ENCODE data around the gene PDE7B. TPM values are rescaled to one million over a fixed set of nuclear protein-coding genes. Genes with fewer than 3 reads are reported as not detected.
"Not testable (repeated sequence)": the region's sequence is repeated elsewhere in the genome, so short reads cannot be mapped to it uniquely, and the experiment has no call there.

Gene PDE7B
- polyA plus RNA-seq, 3 donors from 2014 or later = 0.14 TPM; not detected in 2

GRCh38 chr6:136134751-136135150 is 283.2 kb downstream of the PDE7B start:
- no peaks in the 10 kb centered on the region for H3K4me1 Mint-ChIP-seq
- H3K27ac Mint-ChIP-seq = no peak overlapping the region
- peaks cover 0 to 2% (median 0%) of the 10 kb centered on the region in 6 donors for H3K9me3 Mint-ChIP-seq
- no peak for DNase-seq
- no peaks in the 10 kb centered on the region for H3K36me3 Mint-ChIP-seq
- H3K4me3 Mint-ChIP-seq = no peak overlapping the region
- H3K27me3 Mint-ChIP-seq (ENCODE audit: low read depth in 3 of 3) = peaks cover 0 to 3% (median 2%) of the 10 kb centered on the region in 3 donors

- H3K9me3 Mint-ChIP-seq = peaks cover 0 to 2% (median 0%) of the 10 kb centered on the region in 6 donors
- H3K27me3 Mint-ChIP-seq (ENCODE audit: low read depth in 3 of 3) = peaks cover 0 to 6% (median 2%) of the 10 kb centered on the region in 3 donors
- DNase-seq = no peak
- H3K4me1 Mint-ChIP-seq = no peaks in the 10 kb centered on the region
- H3K4me3 Mint-ChIP-seq = no peak overlapping the region
- no peaks in the 10 kb centered on the region for H3K36me3 Mint-ChIP-seq
- H3K27ac Mint-ChIP-seq = no peak overlapping the region
Observed at GRCh38 chr6:136136274-136136673, 284.8 kb downstream of the PDE7B start.

GRCh38 chr6:136137008-136137692 is 285.6 kb downstream of the PDE7B start:
- DNase-seq = no peak
- Mint-ChIP-seq H3K4me3 (no peak overlapping the region), H3K27me3 (ENCODE audit: low read depth in 3 of 3) (peaks cover 2 to 6% (median 2%) of the 10 kb centered on the region in 3 donors), H3K27ac (no peak overlapping the region), H3K9me3 (peaks cover 0 to 6% (median under 1%) of the 10 kb centered on the region in 6 donors), H3K4me1 (no peaks in the 10 kb centered on the region), H3K36me3 (peaks cover 0 to 3% (median 0%) of the 10 kb centered on the region in 3 donors)

GRCh38 chr6:136137739-136138402 is 286.4 kb downstream of the PDE7B start:
- H3K36me3 Mint-ChIP-seq = peaks cover 0 to 3% (median 0%) of the 10 kb centered on the region in 3 donors
- DNase-seq = no peak
- H3K4me3 Mint-ChIP-seq = no peak overlapping the region
- peaks cover 2 to 6% (median 2%) of the 10 kb centered on the region in 3 donors for H3K27me3 Mint-ChIP-seq (ENCODE audit: low read depth in 3 of 3)
- peaks cover 0 to 6% (median 2%) of the 10 kb centered on the region in 6 donors for H3K9me3 Mint-ChIP-seq
- no peak overlapping the region for H3K27ac Mint-ChIP-seq
- H3K4me1 Mint-ChIP-seq = no peaks in the 10 kb centered on the region

- not testable (repeated sequence) for H3K36me3 Mint-ChIP-seq; H3K9me3 Mint-ChIP-seq; H3K27ac Mint-ChIP-seq; H3K4me1 Mint-ChIP-seq; H3K27me3 Mint-ChIP-seq (ENCODE audit: low read depth in 3 of 3); DNase-seq; H3K4me3 Mint-ChIP-seq
Observed at GRCh38 chr6:136139111-136139510, 287.6 kb downstream of the PDE7B start.

- H3K4me1 Mint-ChIP-seq = no peaks in the 10 kb centered on the region
- H3K9me3 Mint-ChIP-seq = peaks cover 0 to 6% (median 2%) of the 10 kb centered on the region in 6 donors
- no peak overlapping the region for H3K27ac Mint-ChIP-seq
- no peak overlapping the region for H3K4me3 Mint-ChIP-seq
- peaks cover 0 to 3% (median 0%) of the 10 kb centered on the region in 3 donors for H3K36me3 Mint-ChIP-seq
- H3K27me3 Mint-ChIP-seq (ENCODE audit: low read depth in 3 of 3) = peaks cover 3 to 5% (median 3%) of the 10 kb centered on the region in 3 donors
- DNase-seq = no peak
Observed at GRCh38 chr6:136144251-136145023, 292.9 kb downstream of the PDE7B start.

- DNase-seq = no peak
- Mint-ChIP-seq H3K27ac (no peak overlapping the region), H3K36me3 (peaks cover 0 to 3% (median 0%) of the 10 kb centered on the region in 3 donors), H3K9me3 (peaks cover 0 to 6% (median 1%) of the 10 kb centered on the region in 6 donors), H3K4me3 (no peak overlapping the region), H3K4me1 (no peaks in the 10 kb centered on the region), H3K27me3 (ENCODE audit: low read depth in 3 of 3) (peaks cover 0 to 5% (median 3%) of the 10 kb centered on the region in 3 donors)
Observed at GRCh38 chr6:136146130-136146529, 294.6 kb downstream of the PDE7B start.

GRCh38 chr6:136147342-136147741 is 295.8 kb downstream of the PDE7B start:
- no peak overlapping the region for H3K27ac Mint-ChIP-seq
- H3K9me3 Mint-ChIP-seq = peaks cover 0 to 2% (median 0%) of the 10 kb centered on the region in 6 donors
- peaks cover 0 to 5% (median 2%) of the 10 kb centered on the region in 3 donors for H3K27me3 Mint-ChIP-seq (ENCODE audit: low read depth in 3 of 3)
- no peaks in the 10 kb centered on the region for H3K4me1 Mint-ChIP-seq
- H3K36me3 Mint-ChIP-seq = no peaks in the 10 kb centered on the region
- DNase-seq = no peak
- H3K4me3 Mint-ChIP-seq = no peak overlapping the region

- no peak for DNase-seq
- Mint-ChIP-seq H3K9me3 (no peaks in the 10 kb centered on the region), H3K4me3 (no peak overlapping the region), H3K27me3 (ENCODE audit: low read depth in 3 of 3) (peaks cover 0 to 8% (median 2%) of the 10 kb centered on the region in 3 donors), H3K36me3 (no peaks in the 10 kb centered on the region), H3K4me1 (no peaks in the 10 kb centered on the region), H3K27ac (no peak overlapping the region)
Observed at GRCh38 chr6:136148051-136148450, 296.6 kb downstream of the PDE7B start.

- no peaks in the 10 kb centered on the region for H3K36me3 Mint-ChIP-seq
- H3K9me3 Mint-ChIP-seq = no peaks in the 10 kb centered on the region
- H3K4me1 Mint-ChIP-seq = no peaks in the 10 kb centered on the region
- no peak for DNase-seq
- no peak overlapping the region for H3K4me3 Mint-ChIP-seq
- peaks cover 0 to 8% (median 2%) of the 10 kb centered on the region in 3 donors for H3K27me3 Mint-ChIP-seq (ENCODE audit: low read depth in 3 of 3)
- no peak overlapping the region for H3K27ac Mint-ChIP-seq
Observed at GRCh38 chr6:136148523-136148922, 297.0 kb downstream of the PDE7B start.

GRCh38 chr6:136149311-136149710 is 297.8 kb downstream of the PDE7B start:
- no peak for DNase-seq
- no peak overlapping the region for H3K27ac Mint-ChIP-seq
- no peaks in the 10 kb centered on the region for H3K4me1 Mint-ChIP-seq
- peaks cover 0 to 8% (median 2%) of the 10 kb centered on the region in 3 donors for H3K27me3 Mint-ChIP-seq (ENCODE audit: low read depth in 3 of 3)
- H3K4me3 Mint-ChIP-seq = no peak overlapping the region
- no peaks in the 10 kb centered on the region for H3K36me3 Mint-ChIP-seq
- no peaks in the 10 kb centered on the region for H3K9me3 Mint-ChIP-seq

- H3K36me3 Mint-ChIP-seq = no peaks in the 10 kb centered on the region
- H3K9me3 Mint-ChIP-seq = no peaks in the 10 kb centered on the region
- no peaks in the 10 kb centered on the region for H3K4me1 Mint-ChIP-seq
- H3K27me3 Mint-ChIP-seq (ENCODE audit: low read depth in 3 of 3) = peaks cover 0 to 10% (median 0%) of the 10 kb centered on the region in 3 donors
- no peak overlapping the region for H3K27ac Mint-ChIP-seq
- H3K4me3 Mint-ChIP-seq = no peak overlapping the region
- DNase-seq = no peak
Observed at GRCh38 chr6:136150961-136151360, 299.5 kb downstream of the PDE7B start.

- Mint-ChIP-seq H3K36me3 (no peaks in the 10 kb centered on the region), H3K9me3 (no peaks in the 10 kb centered on the region), H3K27ac (no peak overlapping the region), H3K4me3 (no peak overlapping the region), H3K27me3 (ENCODE audit: low read depth in 3 of 3) (peaks cover 0 to 10% (median 0%) of the 10 kb centered on the region in 3 donors), H3K4me1 (no peaks in the 10 kb centered on the region)
- no peak for DNase-seq
Observed at GRCh38 chr6:136153707-136154375, 302.3 kb downstream of the PDE7B start.

Data from immature natural killer cell (primary cell).